GM12878 (cell line): Measurements from ENCODE around the gene FDXACB1. TPM values are rescaled to one million over a fixed set of nuclear protein-coding genes. Genes with fewer than 3 reads are reported as not detected.

Source experiments
- ATAC-seq: fragments of 200-7000 bp; cut with Tn5 transposase; 3 replicates; pipeline ENCODE4 v1.9.1; 2020; ENCODE audit warnings: mild to moderate bottlenecking, moderate library complexity
- BruUV-seq: library from RNA; stranded (reverse); fragments of 400-500 nt; replicated peaks from 2 replicates; lab custom pipeline; 2021; lab: Mats Ljungman, UMichigan
- CTCF ChIA-PET: fragments of 300-600 bp; sonication (Branson Sonifier 250); formaldehyde crosslinking; extraction: SDS; loops from one replicate; lab custom pipeline; 2021; ENCODE audit warnings: inconsistent platforms; lab: Yijun Ruan, JAX
- POLR2A ChIA-PET: fragments of 350-600 bp; formaldehyde crosslinking; extraction: SDS; loops from one replicate; lab custom pipeline; 2021; ENCODE audit warnings: inconsistent platforms; lab: Charles Lee
- RAD21 ChIA-PET: fragments of 300-600 bp; sonication (Branson Sonifier 250); formaldehyde crosslinking; loops from one replicate; lab custom pipeline; 2023; ENCODE audit warnings: antibody characterized with exemption; ENCODE audit not compliant: unreplicated experiment; lab: Charles Lee
- SMC1A ChIA-PET: fragments of 300-600 bp; sonication (Branson Sonifier 250); formaldehyde crosslinking; loops from one replicate; lab custom pipeline; 2023; ENCODE audit not compliant: unreplicated experiment, uncharacterized antibody; lab: Charles Lee
- DNase-seq: peaks from one replicate; pipeline ENCODE4 v3.0.0-alpha.2; 2011; ENCODE audit warnings: low read depth, low spot score
- FAIRE-seq: peaks from 3 replicates; lab custom pipeline; 2011; peaks lifted over from hg19 to GRCh38; lab: Jason Lieb, UNC
- H2AFZ ChIP-seq: 2 replicates; pipeline ENCODE4 v1.6.0; 2011; ENCODE audit warnings: low read depth, low read length, control low read depth; ENCODE audit not compliant: control insufficient read depth
- H3K27ac ChIP-seq: 2 replicates; pipeline ENCODE4 v1.5.1; 2011; ENCODE audit warnings: control low read depth; ENCODE audit not compliant: control insufficient read depth, insufficient read depth
- H3K27me3 ChIP-seq, 2 experiments: replicated peaks in 1 of 2; 2 replicates each; pipeline versions ENCODE4 v1.6.0 to v1.6.1; 2011; ENCODE audit warnings: low read length in 1 of 2; ENCODE audit not compliant: control insufficient read depth in 2 of 2, insufficient read depth in 2 of 2
- H3K36me3 ChIP-seq, 2 experiments: 2 replicates each; pipeline ENCODE4 v1.5.1; 2011; ENCODE audit warnings: low read length in 1 of 2; ENCODE audit not compliant: control insufficient read depth in 2 of 2, insufficient read depth in 2 of 2
- H3K4me1 ChIP-seq: 2 replicates; pipeline ENCODE4 v1.6.1; 2011; ENCODE audit warnings: mild to moderate bottlenecking, low read length, moderate library complexity, mixed read lengths; ENCODE audit not compliant: control insufficient read depth, insufficient read depth
- H3K4me2 ChIP-seq: 2 replicates; pipeline ENCODE4 v1.6.0; 2011; ENCODE audit warnings: control low read depth; ENCODE audit not compliant: control insufficient read depth, insufficient read depth
- H3K4me3 ChIP-seq: fragments of 200-600 bp; sonication (generic); 2 replicates; pipeline ENCODE4 v1.5.1; 2016
- H3K79me2 ChIP-seq: 2 replicates; pipeline ENCODE4 v1.6.0; 2011; ENCODE audit warnings: low read length; ENCODE audit not compliant: control insufficient read depth, insufficient read depth
- H3K9ac ChIP-seq: 2 replicates; pipeline ENCODE4 v1.8.0; 2011; ENCODE audit warnings: low read length, control low read depth, mixed read lengths; ENCODE audit not compliant: control insufficient read depth, insufficient read depth
- H3K9me3 ChIP-seq: replicated peaks from 3 replicates; pipeline ENCODE4 v1.5.1; 2011; ENCODE audit warnings: mild to moderate bottlenecking, low read length; ENCODE audit not compliant: control insufficient read depth, insufficient read depth
- H4K20me1 ChIP-seq: 2 replicates; pipeline ENCODE4 v1.6.0; 2011; ENCODE audit not compliant: control insufficient read depth, insufficient read depth
- ASH2L ChIP-seq: fragments of 300-600, 200-600 bp; sonication (generic); IDR thresholded peaks from 2 replicates; pipeline ENCODE4 v1.6.1; 2017; ENCODE audit warnings: low read depth, mild to moderate bottlenecking, borderline replicate concordance
- CBFB ChIP-seq: IDR thresholded peaks from 2 replicates; pipeline ENCODE4 v1.6.1; 2016; ENCODE audit warnings: antibody characterized with exemption, low read depth
- HDAC6 ChIP-seq: fragments of 200-600 bp; sonication (generic); IDR thresholded peaks from one replicate; pipeline ENCODE4 v1.8.0; 2017; ENCODE audit warnings: antibody characterized with exemption; ENCODE audit not compliant: unreplicated experiment
- NR2C1 ChIP-seq: fragments of 450-650 bp; IDR thresholded peaks from 2 replicates; pipeline ENCODE4 v1.6.1; 2017; ENCODE audit warnings: antibody characterized with exemption, mild to moderate bottlenecking, moderate library complexity
- SMAD1 ChIP-seq: fragments of 450-650 bp; IDR thresholded peaks from 2 replicates; pipeline ENCODE4 v1.6.1; 2018; ENCODE audit warnings: mild to moderate bottlenecking, low read depth; ENCODE audit not compliant: partially characterized antibody
- SMARCA5 ChIP-seq: fragments of 450-650 bp; IDR thresholded peaks from 2 replicates; pipeline ENCODE4 v1.6.1; 2017; ENCODE audit warnings: mild to moderate bottlenecking
- SUPT20H ChIP-seq: IDR thresholded peaks from 2 replicates; pipeline ENCODE4 v1.6.1; 2011; ENCODE audit warnings: low read depth, mild to moderate bottlenecking, low read length, moderate library complexity, borderline replicate concordance; ENCODE audit not compliant: control insufficient read depth
- USF2 ChIP-seq: IDR thresholded peaks from 2 replicates; pipeline ENCODE4 v1.6.1; 2011; ENCODE audit warnings: low read depth, low read length, improper control_type of control experiment, borderline replicate concordance
- ZNF207 ChIP-seq: fragments of 450-650 bp; IDR thresholded peaks from 2 replicates; pipeline ENCODE4 v1.6.1; 2014; ENCODE audit warnings: antibody characterized with exemption, mild to moderate bottlenecking, borderline replicate concordance
- ZSCAN29 ChIP-seq: fragments of 450-650 bp; IDR thresholded peaks from 2 replicates; pipeline ENCODE4 v1.6.1; 2017; ENCODE audit warnings: mild to moderate bottlenecking, moderate library complexity
- WGBS: methylation state at CpG from one replicate; pipeline ENCODE4 v1.1.6; 2016; ENCODE audit warnings: low lambda C conversion rate; ENCODE audit not compliant: insufficient replicate concordance, insufficient coverage; ENCODE audit errors: missing lambda C conversion rate; 5-methylcytosine and 5-hydroxymethylcytosine counted together
- in situ Hi-C: fragments of 300-500 bp; cut with MboI; formaldehyde crosslinking; loops from 9 replicates; pipeline ENCODE4 v1.14.3; 2018; ENCODE audit warnings: mixed read lengths
- intact Hi-C: fragments of 100-400 bp; cut with micrococcal nuclease; formaldehyde crosslinking; loops from one replicate; pipeline ENCODE4 v1.14.2; 2022; ENCODE audit not compliant: unreplicated experiment
- polyA plus RNA-seq, 11 experiments: library from polyadenylated mRNA; depleted of rRNA in 4 of 11; unstranded in 6 of 11; stranded (reverse) in 5 of 11; fragments of >200 nt; fragmentation: Nextera tagmentation in 4 of 11; fragmentation: Illumina TruSeq in 1 of 11; extraction: Ambion mirVana in 4 of 11; extraction: Trizol in 1 of 11; gene quantifications; 1 replicate in 1 of 11; 2 replicates in 10 of 11; pipeline versions ENCODE4 v1.2.1 to v1.2.3, GENCODE V29; 2011 to 2016; ENCODE audit warnings: inconsistent platforms in 2 of 11, missing spikeins in 2 of 11, low read depth in 1 of 11
- total RNA-seq, 4 experiments: library from RNA; depleted of rRNA in 3 of 4; stranded (reverse); fragments of >200 nt in 3 of 4; fragmentation: Illumina TruSeq in 1 of 4; extraction: Trizol in 1 of 4; gene quantifications; 2 replicates each; pipeline versions ENCODE4 v1.2.1 to v1.2.3, GENCODE V29; 2013 to 2021
- TF ChIP-seq, protein P1 (sequence below): fragments of 450-650 bp; conservative IDR thresholded peaks from 2 replicates; pipeline ENCODE4 v1.6.1; 2017; ENCODE audit warnings: mild to moderate bottlenecking, moderate library complexity
- TF ChIP-seq, protein P2 (sequence below): fragments of 150-350 bp; IDR thresholded peaks from 2 replicates; pipeline ENCODE4 v1.6.1; 2014; ENCODE audit warnings: mild to moderate bottlenecking, low read depth, low read length

The FDXACB1 gene
- total and polyA plus RNA-seq, 10 of the 15 experiments (the other 5 are each of a cell fraction or from before 2014, with no cell fraction given), result 7.4 to 13.3 (median 9.7) TPM

DNA sequence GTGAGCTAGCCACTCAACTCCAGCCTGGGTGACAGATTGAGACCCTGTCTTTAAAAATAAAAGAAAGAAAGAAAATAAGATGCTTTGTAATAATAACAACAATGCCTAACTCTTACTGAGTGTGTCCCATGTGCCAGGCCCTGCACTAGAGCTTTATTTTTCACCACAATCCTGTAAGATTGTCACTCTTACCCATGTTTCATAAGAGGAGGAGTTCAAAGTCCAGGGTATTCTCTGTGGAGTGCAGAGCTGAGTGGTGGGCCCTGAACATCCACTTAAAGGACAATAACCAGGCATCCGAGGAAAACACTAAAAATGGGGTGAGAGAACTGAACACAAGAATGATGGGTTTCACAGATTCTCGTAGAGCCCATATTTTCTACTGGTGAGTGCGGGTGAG lies 38.8 kb upstream of the FDXACB1 start (continued):
- TF ChIP-seq HDAC6 (no peak), NR2C1 (no peak), ZNF207 (no peak)

DNA sequence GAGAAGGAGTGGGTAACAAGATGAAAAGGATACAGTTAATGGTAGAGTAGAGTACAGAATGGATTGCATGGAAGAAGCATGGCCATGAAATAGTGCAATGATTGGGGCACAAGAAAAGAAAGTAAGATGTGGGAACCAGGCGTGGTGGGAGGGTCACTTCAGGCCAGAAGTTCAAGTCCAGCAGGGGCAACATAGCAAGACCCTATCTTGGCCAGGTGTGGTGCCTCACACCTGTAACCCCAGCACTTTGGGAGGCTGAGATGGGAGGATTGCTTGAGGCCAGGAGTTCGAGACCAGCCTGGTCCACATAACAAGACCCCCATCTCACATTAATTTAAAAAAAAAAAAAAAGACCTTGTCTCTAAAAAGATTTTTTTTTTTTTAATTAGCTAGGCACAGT lies 38.3 kb upstream of the FDXACB1 start:
- Histone ChIP-seq H2AFZ (no peak overlapping the region), H3K4me1 (no peaks in the 10 kb centered on the region), H3K79me2 (no peaks in the 10 kb centered on the region), H4K20me1 (no peaks in the 10 kb centered on the region), H3K9me3 (no peaks in the 10 kb centered on the region), H3K27ac (no peak overlapping the region), H3K36me3 (no peaks in the 10 kb centered on the region), H3K4me2 (no peak overlapping the region), H3K27me3 (no peaks in the 10 kb centered on the region; a peak in 2 of 4 replicates), H3K9ac (no peak overlapping the region), H3K4me3 (no peak overlapping the region)
- intact Hi-C loops, result no loop called here
- DNase-seq (no peak), ATAC-seq (no peak), FAIRE-seq (no peak)
- ChIA-PET SMC1A (no interaction called here), CTCF (no interaction called here), RAD21 (no interaction called here), POLR2A (no interaction called here)
- BruUV-seq, result no TSS peak
- no peak for TF ChIP-seq USF2
- no peak for TF ChIP-seq ASH2L
- TF ChIP-seq, protein P1, sequence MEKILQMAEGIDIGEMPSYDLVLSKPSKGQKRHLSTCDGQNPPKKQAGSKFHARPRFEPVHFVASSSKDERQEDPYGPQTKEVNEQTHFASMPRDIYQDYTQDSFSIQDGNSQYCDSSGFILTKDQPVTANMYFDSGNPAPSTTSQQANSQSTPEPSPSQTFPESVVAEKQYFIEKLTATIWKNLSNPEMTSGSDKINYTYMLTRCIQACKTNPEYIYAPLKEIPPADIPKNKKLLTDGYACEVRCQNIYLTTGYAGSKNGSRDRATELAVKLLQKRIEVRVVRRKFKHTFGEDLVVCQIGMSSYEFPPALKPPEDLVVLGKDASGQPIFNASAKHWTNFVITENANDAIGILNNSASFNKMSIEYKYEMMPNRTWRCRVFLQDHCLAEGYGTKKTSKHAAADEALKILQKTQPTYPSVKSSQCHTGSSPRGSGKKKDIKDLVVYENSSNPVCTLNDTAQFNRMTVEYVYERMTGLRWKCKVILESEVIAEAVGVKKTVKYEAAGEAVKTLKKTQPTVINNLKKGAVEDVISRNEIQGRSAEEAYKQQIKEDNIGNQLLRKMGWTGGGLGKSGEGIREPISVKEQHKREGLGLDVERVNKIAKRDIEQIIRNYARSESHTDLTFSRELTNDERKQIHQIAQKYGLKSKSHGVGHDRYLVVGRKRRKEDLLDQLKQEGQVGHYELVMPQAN, result no peak
- no peak for TF ChIP-seq CBFB
- no peak for TF ChIP-seq SMARCA5
- no peak for TF ChIP-seq SMAD1
- no peak for TF ChIP-seq ZSCAN29
- TF ChIP-seq, protein P2, sequence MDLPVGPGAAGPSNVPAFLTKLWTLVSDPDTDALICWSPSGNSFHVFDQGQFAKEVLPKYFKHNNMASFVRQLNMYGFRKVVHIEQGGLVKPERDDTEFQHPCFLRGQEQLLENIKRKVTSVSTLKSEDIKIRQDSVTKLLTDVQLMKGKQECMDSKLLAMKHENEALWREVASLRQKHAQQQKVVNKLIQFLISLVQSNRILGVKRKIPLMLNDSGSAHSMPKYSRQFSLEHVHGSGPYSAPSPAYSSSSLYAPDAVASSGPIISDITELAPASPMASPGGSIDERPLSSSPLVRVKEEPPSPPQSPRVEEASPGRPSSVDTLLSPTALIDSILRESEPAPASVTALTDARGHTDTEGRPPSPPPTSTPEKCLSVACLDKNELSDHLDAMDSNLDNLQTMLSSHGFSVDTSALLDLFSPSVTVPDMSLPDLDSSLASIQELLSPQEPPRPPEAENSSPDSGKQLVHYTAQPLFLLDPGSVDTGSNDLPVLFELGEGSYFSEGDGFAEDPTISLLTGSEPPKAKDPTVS, result no peak
- no peak for TF ChIP-seq SUPT20H
- WGBS, result 0% methylated on average over 2 of the region's 2 CpGs
- in situ Hi-C loops, result no loop called here
